ENCODE measurements around the gene SPPL3. TPM values are rescaled to one million over a fixed set of nuclear protein-coding genes. Genes with fewer than 3 reads are reported as not detected.

The SPPL3 gene
- total RNA-seq, 1 donor from 2014 or later: 56.8 TPM

GRCh38 chr12:120774169-120774916, 129.8 kb downstream of the SPPL3 start:
- peaks cover 19% of the 10 kb centered on the region for H3K27me3 Mint-ChIP-seq (ENCODE audit: low read depth)
- no peak overlapping the region for H3K4me3 Mint-ChIP-seq
- H3K4me1 Mint-ChIP-seq: peaks cover 50% of the 10 kb centered on the region
- no peaks in the 10 kb centered on the region for H3K9me3 Mint-ChIP-seq
- DNase-seq (ENCODE audit: low read depth, low spot score): no peak
- H3K36me3 Mint-ChIP-seq (ENCODE audit: low read depth): peaks cover 3% of the 10 kb centered on the region
- no peak overlapping the region for H3K27ac Mint-ChIP-seq (ENCODE audit: unreplicated experiment)
- TF ChIP-seq CTCF (conservative IDR thresholded peaks at IDR 0.05): no peak

GRCh38 chr12:120771097-120771496, 133.1 kb downstream of the SPPL3 start:
- H3K27me3 Mint-ChIP-seq (ENCODE audit: low read depth): peaks cover 19% of the 10 kb centered on the region
- H3K4me1 Mint-ChIP-seq: peaks cover 40% of the 10 kb centered on the region
- DNase-seq (ENCODE audit: low read depth, low spot score): peak; percentile 41

GRCh38 chr12:120767071-120768024, 136.8 kb downstream of the SPPL3 start:
- TF ChIP-seq CTCF (conservative IDR thresholded peaks at IDR 0.05): no peak
- no peaks in the 10 kb centered on the region for H3K9me3 Mint-ChIP-seq
- no peak for DNase-seq (ENCODE audit: low read depth, low spot score)
- H3K4me1 Mint-ChIP-seq: peaks cover 28% of the 10 kb centered on the region
- H3K4me3 Mint-ChIP-seq: no peak overlapping the region
- H3K27ac Mint-ChIP-seq (ENCODE audit: unreplicated experiment): no peak overlapping the region
- peaks cover 18% of the 10 kb centered on the region for H3K36me3 Mint-ChIP-seq (ENCODE audit: low read depth)
- H3K27me3 Mint-ChIP-seq (ENCODE audit: low read depth): peaks cover 4% of the 10 kb centered on the region

More at GRCh38 chr12:120771097-120771496, 133.1 kb downstream of the SPPL3 start:
- H3K9me3 Mint-ChIP-seq: no peaks in the 10 kb centered on the region
- peak overlapping the region; percentile 68 for H3K27ac Mint-ChIP-seq (ENCODE audit: unreplicated experiment)
- H3K4me3 Mint-ChIP-seq: peak overlapping the region; percentile 24
- TF ChIP-seq CTCF (conservative IDR thresholded peaks at IDR 0.05): no peak
- peaks cover 15% of the 10 kb centered on the region for H3K36me3 Mint-ChIP-seq (ENCODE audit: low read depth)

GRCh38 chr12:120766566-120766965, 137.6 kb downstream of the SPPL3 start:
- DNase-seq (ENCODE audit: low read depth, low spot score): no peak
- H3K36me3 Mint-ChIP-seq (ENCODE audit: low read depth): peaks cover 18% of the 10 kb centered on the region
- no peak overlapping the region for H3K4me3 Mint-ChIP-seq
- H3K27ac Mint-ChIP-seq (ENCODE audit: unreplicated experiment): no peak overlapping the region
- H3K9me3 Mint-ChIP-seq: no peaks in the 10 kb centered on the region
- H3K4me1 Mint-ChIP-seq: peaks cover 26% of the 10 kb centered on the region
- peaks cover 4% of the 10 kb centered on the region for H3K27me3 Mint-ChIP-seq (ENCODE audit: low read depth)
- no peak for TF ChIP-seq CTCF (conservative IDR thresholded peaks at IDR 0.05)

- H3K27ac Mint-ChIP-seq (ENCODE audit: unreplicated experiment): no peak overlapping the region
- no peaks in the 10 kb centered on the region for H3K9me3 Mint-ChIP-seq
- no peak for TF ChIP-seq CTCF (conservative IDR thresholded peaks at IDR 0.05)
- peaks cover 19% of the 10 kb centered on the region for H3K4me1 Mint-ChIP-seq
- no peak for DNase-seq (ENCODE audit: low read depth, low spot score)
- H3K27me3 Mint-ChIP-seq (ENCODE audit: low read depth): no peaks in the 10 kb centered on the region
- peaks cover 18% of the 10 kb centered on the region for H3K36me3 Mint-ChIP-seq (ENCODE audit: low read depth)
- no peak overlapping the region for H3K4me3 Mint-ChIP-seq
Observed at GRCh38 chr12:120764816-120765215, 139.3 kb downstream of the SPPL3 start.

Data from neural crest cell (in vitro differentiated cells).